Tibial nerve (tissue), 4 donors: ENCODE results near the gene TTN.

Source experiments
- EP300 ChIP-seq, 2 donors: sonication (generic); formaldehyde crosslinking; IDR thresholded peaks; one replicate each; pipeline ENCODE4 v1.6.1; 2017; ENCODE audit warnings: antibody characterized with exemption in 2 of 2, mild to moderate bottlenecking in 1 of 2
- POLR2A ChIP-seq, 2 donors: fragments of 450-650 bp; IDR thresholded peaks; one replicate each; pipeline ENCODE4 v1.6.1; 2017; ENCODE audit warnings: antibody characterized with exemption in 2 of 2, mild to moderate bottlenecking in 2 of 2, moderate library complexity in 2 of 2
- TF ChIP-seq, protein P1 (sequence below), 5 experiments: fragments of 200-600 bp in 3 of 5; fragments of 450-650 bp in 2 of 5; sonication (generic) in 3 of 5; IDR thresholded peaks; one replicate each; pipeline ENCODE4 v1.5.1; 2016 to 2019; ENCODE audit warnings: antibody characterized with exemption in 5 of 5, mild to moderate bottlenecking in 3 of 5, moderate library complexity in 2 of 5

GRCh38 chr2:178527592-178527991 is 279.6 kb downstream of the TTN start:
- TF ChIP-seq, protein P1, sequence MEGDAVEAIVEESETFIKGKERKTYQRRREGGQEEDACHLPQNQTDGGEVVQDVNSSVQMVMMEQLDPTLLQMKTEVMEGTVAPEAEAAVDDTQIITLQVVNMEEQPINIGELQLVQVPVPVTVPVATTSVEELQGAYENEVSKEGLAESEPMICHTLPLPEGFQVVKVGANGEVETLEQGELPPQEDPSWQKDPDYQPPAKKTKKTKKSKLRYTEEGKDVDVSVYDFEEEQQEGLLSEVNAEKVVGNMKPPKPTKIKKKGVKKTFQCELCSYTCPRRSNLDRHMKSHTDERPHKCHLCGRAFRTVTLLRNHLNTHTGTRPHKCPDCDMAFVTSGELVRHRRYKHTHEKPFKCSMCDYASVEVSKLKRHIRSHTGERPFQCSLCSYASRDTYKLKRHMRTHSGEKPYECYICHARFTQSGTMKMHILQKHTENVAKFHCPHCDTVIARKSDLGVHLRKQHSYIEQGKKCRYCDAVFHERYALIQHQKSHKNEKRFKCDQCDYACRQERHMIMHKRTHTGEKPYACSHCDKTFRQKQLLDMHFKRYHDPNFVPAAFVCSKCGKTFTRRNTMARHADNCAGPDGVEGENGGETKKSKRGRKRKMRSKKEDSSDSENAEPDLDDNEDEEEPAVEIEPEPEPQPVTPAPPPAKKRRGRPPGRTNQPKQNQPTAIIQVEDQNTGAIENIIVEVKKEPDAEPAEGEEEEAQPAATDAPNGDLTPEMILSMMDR (IDR thresholded peaks at IDR 0.05): no peak
- TF ChIP-seq POLR2A (IDR thresholded peaks at IDR 0.05) (no peak), EP300 (IDR thresholded peaks at IDR 0.05) (no peak)
